Measurements from ENCODE around the gene HSFX4.
A peak's percentile ranks its signal among the peaks of the same experiment; 100 is the strongest.
"Not testable (repeated sequence)": the region's sequence is repeated elsewhere in the genome, so short reads cannot be mapped to it uniquely, and the experiment has no call there.

Gene HSFX4

DNA sequence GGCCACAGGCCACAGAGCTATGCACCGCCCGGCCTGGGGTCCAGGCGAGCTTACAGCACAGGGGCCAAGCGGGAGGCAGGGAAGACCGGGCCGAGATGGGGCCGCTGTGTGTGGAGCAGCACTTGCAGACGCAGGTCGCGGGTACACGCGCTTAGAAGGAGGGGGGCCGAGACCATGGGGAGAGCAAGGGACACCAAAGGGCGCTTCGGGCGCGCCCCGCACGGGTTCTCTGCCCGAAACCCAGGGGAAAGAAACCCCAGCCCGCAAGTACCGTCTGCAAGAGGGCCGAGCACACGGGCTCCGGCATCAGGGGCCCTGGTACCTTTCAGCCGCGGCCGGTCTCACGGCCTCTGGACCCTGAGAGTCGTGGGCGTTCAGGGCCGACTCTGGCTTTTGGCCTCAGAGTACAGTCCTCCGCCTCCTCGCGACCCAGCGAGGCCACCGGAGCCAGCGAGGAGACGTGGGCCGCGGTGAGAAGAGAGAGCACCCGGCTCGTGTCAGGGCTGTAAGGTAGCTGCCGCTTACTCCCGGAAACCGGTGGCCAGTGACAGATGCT, 8.6 kb downstream of the HSFX4 start:
- DNase-seq = no peak

DNA sequence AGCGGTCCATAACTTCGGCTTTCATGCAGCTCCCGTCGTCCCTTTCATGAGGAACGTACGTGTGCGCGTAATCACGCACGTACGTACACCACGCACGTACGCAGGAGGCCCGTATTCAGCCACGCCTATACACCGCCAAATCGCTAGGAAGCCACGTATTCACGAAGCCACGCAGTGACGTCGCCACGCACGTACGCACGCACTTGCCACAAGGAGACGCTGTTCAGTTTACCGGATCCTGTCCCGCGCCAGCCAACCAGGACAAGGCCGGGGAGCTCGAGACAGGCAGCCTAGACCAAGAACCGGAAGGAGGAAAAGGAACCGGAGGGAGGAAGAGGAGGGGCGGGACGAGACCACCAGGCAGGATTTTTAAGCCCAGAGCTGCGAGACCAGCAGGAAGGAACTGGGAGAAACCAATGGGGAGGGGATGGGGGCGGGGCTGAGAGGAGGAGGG, 9.1 kb downstream of the HSFX4 start, which contains the start of gene EOLA2:
Gene EOLA2, minus strand, starts transcription at position 65 of the 454 bp plus-strand sequence. CDS start 4,617 bp downstream, outside the sequence.
- peak; percentile 82 for DNase-seq

DNA sequence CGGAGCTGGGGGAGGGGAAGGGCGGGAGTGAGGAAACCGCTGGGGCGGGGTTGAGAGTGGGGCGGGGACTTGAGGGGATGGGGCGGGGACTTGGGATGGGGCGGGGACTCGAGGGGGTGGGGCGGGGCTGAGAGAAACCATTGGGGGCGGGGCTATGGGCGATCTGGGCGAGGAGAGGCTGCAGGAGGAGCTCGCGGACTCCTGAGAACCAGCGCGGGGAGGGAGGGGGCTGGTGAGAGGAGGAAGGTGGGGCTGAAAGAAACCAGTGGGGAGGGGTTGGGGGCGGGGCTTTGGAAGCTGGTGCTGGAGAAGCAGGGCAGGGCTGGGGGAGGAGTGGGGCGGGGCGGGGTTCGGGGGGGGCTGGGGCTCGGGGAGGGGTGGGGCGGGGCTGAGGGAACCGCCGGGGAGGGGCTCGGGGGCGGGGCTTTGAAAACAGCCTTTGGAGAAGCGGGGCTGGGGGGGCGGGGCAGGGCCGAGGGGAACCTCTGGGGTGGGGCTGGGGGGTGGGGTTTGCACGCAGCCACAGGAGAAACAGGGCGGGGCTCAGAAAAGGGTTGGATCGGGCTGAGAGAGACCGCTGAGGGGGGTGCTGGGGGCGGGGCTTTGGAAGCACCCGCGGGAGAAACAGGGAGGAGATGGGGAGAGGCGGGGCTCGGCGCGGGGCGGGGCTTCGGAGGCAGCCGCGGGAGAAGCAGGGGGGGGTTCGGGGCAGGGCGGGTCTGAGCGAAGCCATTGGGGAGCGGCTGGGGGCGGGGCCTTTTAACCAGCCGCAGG, 9.7 kb downstream of the HSFX4 start:
- no peak for DNase-seq

DNA sequence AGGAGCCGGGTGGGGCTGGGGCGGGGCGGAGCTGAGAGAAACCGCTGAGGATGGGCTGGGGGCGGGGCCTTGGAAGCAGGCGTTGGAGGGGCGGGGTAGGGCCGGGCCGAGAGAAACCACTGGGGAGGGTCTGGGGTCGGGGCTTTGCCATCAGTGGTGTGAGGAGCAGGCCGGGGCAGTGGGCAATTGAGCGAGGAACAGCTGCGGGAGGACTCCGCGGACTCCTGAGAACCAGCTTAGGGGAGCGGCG, 10.2 kb downstream of the HSFX4 start:
- peak; percentile 77 for DNase-seq

DNA sequence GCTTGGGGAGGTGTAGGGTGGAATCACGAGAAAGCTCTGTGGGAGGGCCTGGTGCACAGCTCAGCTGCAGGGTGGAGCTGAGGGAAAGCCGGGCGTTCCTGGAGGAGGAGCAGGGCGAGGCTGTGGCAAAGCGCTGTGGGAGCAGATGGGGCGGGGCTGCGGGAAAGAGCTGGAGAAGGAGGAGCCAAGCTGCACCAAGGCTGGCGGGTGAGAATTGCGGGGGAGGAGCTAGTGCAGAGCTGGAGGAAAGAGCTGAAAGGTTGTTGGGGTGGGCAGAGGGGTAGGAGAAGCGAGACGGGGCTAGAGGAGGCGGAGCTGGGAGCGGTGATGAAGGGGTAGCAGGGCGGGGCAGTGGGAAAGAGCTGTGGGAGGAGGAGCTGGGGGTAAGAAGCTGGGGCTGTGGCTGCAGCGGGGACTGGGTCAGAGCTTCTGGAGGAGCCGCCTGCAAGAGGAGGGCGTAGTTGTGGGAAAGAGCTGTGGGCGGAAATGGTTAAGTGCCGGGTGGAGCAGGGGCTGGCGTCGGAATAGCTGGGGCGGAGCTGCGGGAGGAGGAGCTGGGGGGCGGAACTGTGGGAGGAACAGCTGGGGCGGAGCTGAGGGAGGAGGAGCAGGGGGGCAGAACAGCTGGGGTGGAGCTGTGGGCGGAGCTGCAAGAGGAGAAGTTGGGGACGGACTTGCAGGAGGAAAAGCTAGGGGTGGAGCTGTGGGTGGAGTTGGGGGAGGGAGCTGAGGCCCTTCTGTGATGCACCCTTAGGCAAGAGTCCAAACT, 10.7 kb downstream of the HSFX4 start:
- DNase-seq = peak; percentile 77

DNA sequence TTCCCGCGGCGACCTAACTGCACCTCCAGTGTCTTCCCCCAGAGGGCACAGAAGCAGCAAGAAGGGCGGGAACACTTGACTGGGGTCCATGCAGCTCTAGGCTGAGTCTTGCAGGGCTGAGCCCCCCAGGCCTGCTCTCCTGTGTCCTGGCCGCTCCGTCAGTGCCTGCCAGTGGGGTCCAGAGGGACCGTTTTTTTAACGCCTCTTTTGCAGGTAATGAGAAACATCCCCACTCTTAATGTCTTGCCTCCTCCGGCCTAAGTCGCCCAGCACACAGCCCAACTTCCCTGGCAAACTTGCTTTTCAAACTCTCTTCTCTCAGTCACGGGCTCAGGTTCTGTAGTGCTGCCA, 11.3 kb downstream of the HSFX4 start:
- DNase-seq = not testable (repeated sequence)

DNA sequence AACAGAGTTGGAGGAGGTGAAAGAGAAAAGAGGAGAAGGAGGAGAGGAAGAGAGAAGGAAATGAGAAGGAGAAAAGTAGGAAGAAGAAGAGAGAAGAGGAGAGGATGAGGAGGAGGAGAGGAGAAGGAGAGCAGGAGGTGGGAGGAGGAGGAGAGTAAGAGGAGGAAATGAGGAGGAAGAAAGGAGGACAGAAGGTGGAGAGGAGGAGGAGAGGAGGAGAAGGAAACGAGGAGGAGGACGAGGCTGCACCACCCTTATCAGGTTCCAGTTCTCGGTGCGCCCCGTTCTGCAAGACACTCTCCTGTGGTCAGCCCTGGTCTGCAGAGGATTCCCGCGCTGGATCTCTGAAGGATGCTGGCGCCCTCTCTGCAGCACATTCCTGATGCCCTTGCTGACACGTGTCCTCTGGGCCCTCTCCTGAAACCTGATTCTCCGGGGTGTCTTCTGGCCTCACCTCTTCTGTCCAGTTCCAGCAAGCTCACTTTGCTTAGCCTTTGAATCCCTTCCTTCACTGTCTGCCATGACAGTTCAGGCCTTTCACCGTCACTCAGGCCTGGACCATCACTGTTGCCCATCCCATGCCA, 15.8 kb downstream of the HSFX4 start:
- DNase-seq = not testable (repeated sequence)

DNA sequence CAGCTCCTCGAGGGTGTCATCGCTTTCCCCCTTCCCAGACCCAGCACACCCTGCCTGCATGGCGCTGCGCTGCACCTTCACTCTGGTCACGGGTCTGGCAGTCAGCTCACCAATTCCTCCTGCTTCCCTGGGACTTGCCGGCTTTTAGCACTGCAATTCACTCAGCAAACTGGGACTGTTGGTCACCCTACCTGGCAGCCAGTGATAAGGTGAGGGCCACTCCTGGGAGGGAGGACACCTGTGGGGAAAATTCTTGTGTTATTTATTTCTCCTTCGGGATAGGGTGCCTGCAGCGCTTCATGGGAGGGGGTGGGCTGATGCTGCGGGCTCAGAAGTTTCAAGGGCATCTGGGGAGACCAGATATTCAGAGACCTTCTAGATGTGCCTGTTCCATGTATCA, 16.4 kb downstream of the HSFX4 start:
- not testable (repeated sequence) for DNase-seq

DNA sequence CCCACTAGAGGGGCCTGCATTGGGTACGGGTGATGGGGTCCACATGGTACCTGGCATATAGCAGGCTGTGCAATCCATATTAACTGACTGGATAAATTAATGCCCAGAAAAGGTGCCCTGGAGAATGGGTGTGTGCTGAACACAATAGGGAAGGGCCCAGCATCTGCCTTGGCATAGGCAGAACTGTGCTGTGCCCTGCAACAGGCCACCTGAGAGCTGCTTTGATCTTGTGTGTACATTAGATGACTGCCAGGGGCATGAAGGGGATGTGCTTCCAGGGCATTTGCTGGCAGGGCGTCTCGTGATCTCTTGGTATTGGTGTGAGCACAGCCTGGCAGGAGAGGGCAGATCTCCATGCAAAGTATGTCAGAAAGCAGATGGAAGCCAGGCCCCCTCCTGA, 17.6 kb downstream of the HSFX4 start:
- DNase-seq = not testable (repeated sequence)

DNA sequence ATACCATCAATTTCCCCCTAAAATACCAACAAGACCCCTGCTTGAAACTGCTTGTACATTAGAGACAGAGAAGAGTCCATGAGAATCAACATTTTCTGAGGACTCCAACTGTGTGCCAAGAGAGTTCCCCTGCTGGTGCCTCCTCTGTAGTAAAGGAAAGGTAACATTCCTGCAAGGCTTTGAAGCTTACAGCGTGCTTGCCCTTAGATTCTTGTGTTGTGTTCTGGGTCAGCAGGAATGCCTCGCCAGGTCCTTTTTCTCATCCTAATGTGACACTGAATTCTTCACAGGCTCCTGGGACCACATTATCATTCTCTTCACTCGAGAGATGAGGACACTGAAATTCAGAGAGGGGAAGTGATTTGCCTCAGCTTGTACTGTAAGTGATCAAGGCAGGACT, 18.6 kb downstream of the HSFX4 start:
- DNase-seq = no peak

DNA sequence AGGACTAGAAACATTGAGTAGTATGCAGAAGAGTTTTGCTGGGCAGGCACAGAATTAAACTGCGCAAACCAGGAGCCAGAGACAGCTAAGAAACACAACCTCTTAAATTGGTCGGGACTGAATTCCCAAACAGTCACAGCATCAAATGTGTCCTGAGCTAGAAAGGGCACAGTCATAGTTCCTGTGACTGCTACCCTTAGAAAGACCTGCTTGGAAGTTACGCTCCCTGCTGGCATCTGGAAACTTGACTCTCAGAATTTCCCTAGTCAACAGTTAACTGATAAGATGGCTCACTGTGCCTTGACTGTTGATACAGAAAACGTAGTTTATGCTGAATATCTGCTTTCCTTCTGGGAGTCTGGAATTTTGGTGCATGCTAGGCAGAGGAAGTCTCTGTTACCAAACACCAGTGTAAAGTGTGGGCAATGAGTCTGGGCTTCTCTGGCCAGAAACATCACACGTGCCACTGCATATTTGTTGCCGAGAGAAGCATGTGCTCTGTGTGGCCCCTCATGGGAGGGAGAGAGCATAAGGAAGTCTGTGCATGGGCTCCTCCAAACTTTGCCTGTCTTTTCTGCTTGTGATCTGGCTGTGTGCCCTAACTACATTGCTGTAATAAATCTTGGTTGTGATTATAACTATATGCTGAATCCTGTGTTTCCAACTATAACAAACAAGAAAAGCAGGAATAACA, 20.5 kb downstream of the HSFX4 start:
- DNase-seq = no peak

DNA sequence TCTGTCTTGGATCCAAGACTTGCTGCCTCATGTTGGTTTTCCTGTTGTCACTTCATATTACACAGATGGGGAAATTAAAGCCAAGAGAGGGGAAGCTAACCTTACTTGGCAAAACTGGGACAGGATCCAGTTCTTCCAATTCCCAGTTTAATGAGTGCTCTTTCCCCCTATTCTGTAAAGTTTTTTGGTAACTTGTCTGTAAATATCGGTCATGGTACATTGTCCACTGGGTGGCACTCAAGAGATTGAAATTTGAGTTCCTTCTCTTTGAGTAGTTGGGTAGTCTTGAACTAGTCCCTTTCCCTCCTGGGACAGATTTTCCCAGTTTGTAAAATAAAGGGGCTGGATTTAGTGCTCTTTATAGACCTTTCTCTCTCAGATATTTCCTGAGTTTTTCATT, 21.3 kb downstream of the HSFX4 start:
- no peak for DNase-seq

DNA sequence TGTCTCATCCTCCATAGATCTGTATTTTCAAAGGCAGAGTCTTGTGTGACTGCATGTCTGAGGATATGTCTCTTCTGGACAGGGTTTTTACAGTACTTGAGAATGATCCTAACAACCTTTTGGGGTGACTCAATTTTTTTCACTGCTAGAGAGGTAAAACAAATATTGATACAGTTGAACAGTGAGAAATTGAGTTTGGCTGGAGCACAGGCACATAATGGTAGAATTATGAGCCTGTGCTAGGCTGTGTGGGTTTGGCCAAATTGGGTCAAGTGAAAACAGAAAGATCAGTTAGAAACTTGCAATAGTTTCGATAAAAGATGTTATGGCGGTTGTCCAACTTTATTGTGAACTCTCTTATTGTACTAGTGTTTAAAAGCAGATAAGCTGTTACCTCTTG, 32.2 kb downstream of the HSFX4 start:
- DNase-seq = no peak

DNA sequence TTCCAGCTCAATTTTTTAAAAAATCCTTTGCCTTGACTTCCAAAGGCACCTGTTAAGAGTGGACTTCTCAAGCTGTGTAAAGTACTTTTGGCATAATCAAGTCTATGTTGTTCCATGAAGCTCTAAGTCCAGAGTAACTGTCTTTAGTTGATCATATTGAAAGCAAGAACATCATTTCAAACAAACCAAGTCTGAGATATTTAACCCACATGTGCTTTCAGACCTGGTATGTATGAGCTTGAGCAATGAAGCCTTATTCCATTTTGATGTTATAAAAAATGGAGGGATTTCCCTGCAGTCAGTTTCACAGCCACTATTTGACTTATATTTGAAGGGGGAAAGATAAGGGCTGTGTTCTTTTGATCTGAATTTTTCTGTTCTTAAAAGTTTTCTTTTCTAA, 32.6 kb downstream of the HSFX4 start:
- no peak for DNase-seq

DNA sequence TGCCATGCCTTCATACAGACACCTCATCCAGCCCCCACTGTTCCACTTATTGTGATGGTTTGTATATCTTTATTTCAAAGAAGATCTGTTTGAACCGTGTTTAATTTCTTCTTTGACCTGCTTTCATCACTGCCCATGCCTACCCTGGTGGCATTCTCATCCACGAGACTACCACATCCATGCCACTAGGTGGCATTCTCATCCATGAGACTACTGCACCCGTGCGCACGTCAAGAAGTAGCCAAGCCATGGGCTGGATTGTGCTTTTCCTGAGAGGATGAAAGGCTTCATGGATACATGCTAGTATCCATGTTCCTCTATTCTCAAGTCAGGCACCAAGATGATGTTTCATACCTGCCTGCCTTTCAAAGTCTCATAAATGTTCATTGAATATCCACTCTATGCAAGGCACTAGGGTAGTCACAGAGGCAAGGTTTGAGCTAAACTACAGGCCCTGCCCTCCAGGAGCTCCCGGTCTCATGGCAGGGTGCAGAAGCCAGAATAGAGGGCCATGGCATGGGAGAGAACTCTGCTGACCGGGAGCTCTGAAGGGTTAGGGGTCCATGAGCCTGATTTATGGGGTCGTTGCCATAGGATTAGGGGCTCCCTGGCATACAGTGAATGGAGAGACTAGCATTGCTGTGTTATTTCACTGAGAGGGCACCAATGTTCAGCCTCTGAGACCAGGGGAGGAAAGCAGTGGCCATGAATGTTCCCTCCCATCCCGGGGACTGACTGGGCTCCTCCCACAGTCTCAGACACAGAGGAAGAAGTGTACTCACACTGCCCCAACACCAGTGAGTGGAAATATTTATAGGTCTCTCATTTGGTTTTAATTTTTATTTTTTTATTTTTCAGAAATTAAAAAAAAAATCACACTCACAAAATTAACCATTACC, 33.7 kb downstream of the HSFX4 start:
- no peak for DNase-seq

DNA sequence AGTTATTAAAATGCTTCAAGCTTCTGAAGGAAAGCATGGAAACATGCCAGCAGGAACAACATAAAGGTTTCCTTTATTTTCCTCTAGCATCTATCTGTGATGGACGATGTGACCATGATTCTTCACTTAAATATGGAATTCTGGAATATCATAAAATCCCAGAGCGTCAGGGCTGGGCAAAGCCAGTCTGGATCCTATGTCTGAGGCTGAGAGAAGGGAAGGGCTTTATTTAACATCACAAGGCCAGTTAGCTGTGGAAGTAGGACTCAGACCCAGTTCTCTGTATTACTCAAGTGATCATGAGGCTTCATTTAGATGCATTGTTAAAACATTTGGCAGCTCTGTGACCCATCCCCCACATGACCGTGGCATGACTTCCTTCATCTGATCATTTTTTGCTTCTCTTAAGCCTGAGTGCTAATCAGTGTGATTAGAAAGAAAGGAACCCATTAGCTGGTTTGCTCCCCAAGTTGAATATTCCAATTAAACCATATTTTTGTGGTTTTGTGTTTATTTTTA, 49.8 kb downstream of the HSFX4 start:
- no peak for DNase-seq
